ENCODE measurements around the gene ODAD4. TPM values are rescaled to one million over a fixed set of nuclear protein-coding genes. Genes with fewer than 3 reads are reported as not detected.

ODAD4 gene
- total and polyA plus RNA-seq, 4 donors, result 0.07 to 1.0 (median 0.23) TPM

DNA sequence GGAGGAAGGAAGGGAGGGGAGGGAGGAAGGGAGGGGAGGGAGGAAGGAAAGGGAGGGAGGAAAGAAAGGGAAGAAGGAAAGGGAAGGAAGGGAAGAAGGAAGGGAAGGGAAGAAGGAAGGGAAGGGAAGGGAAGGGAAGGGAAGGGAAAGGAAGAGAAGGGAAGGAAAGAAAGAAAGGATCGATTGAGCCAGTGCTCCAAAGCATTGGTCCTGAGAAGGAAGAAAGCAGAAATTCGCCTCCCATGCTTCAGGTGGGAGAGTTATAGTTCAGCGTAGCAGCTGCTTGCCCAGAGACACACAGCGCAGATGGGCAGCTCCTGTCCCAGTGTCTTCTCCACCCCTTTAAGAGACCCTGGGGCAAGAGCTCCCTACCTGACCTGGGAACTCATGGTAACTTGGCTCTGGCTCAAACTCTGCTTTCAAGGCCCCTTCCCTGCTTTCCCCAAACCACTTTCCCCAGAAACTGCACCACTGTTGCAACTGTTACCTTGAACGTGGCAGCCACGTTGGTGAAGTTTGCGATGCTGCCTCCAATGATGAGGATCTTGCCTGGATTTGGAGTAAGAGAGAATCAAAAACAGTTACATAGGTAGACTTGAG is 26.1 kb upstream of the ODAD4 start:
- peaks cover 9 to 65% (median 36%) of the 10 kb centered on the region in 4 donors for H3K36me3 ChIP-seq (ENCODE audit: control insufficient read depth in 4 of 4, insufficient read depth in 3 of 4, low read depth in 1 of 4, low read length in 3 of 4)
- TF ChIP-seq GABPA (IDR thresholded peaks at IDR 0.05 in 1 of 2, conservative IDR thresholded peaks at IDR 0.05 in 1 of 2) (no peak), RXRA (IDR thresholded peaks at IDR 0.05) (no peak), CTCF (IDR thresholded peaks at IDR 0.05; ENCODE audit: low read depth, low read length, missing input control) (no peak), EGR1 (IDR thresholded peaks at IDR 0.05; ENCODE audit: low read depth in 2 of 2) (no peak), TAF1 (conservative IDR thresholded peaks at IDR 0.05) (no peak), RAD21 (IDR thresholded peaks at IDR 0.05) (no peak), HNF4A (conservative IDR thresholded peaks at IDR 0.05) (no peak), SP1 (IDR thresholded peaks at IDR 0.05) (no peak), FOXA2 (IDR thresholded peaks at IDR 0.05) (no peak), HNF4G (IDR thresholded peaks at IDR 0.05) (no peak)
- TF ChIP-seq, protein P1, sequence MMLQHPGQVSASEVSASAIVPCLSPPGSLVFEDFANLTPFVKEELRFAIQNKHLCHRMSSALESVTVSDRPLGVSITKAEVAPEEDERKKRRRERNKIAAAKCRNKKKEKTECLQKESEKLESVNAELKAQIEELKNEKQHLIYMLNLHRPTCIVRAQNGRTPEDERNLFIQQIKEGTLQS (IDR thresholded peaks at IDR 0.05), result no peak
- TF ChIP-seq, protein P2, sequence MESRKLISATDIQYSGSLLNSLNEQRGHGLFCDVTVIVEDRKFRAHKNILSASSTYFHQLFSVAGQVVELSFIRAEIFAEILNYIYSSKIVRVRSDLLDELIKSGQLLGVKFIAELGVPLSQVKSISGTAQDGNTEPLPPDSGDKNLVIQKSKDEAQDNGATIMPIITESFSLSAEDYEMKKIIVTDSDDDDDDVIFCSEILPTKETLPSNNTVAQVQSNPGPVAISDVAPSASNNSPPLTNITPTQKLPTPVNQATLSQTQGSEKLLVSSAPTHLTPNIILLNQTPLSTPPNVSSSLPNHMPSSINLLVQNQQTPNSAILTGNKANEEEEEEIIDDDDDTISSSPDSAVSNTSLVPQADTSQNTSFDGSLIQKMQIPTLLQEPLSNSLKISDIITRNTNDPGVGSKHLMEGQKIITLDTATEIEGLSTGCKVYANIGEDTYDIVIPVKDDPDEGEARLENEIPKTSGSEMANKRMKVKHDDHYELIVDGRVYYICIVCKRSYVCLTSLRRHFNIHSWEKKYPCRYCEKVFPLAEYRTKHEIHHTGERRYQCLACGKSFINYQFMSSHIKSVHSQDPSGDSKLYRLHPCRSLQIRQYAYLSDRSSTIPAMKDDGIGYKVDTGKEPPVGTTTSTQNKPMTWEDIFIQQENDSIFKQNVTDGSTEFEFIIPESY (IDR thresholded peaks at IDR 0.05), result no peak
- no peak overlapping the region for H3K9ac ChIP-seq (ENCODE audit: low read depth in 1 of 2, low read length in 2 of 2)
- WGBS, result 94% methylated on average over 7 of the region's 7 CpGs
- no peaks in the 10 kb centered on the region for H3K27me3 ChIP-seq (ENCODE audit: control insufficient read depth in 4 of 4, insufficient read depth in 4 of 4, low read length in 3 of 4)
- H3K4me3 ChIP-seq (ENCODE audit: low read depth in 1 of 3, low read length in 3 of 3), result no peak overlapping the region
- H3K27ac ChIP-seq (ENCODE audit: low read depth in 1 of 2, low read length in 2 of 2), result no peak overlapping the region
- no peak for DNase-seq (ENCODE audit: low spot score)
- H3K9me3 ChIP-seq (ENCODE audit: control insufficient read depth in 4 of 4, low read length in 3 of 4), result no peaks in the 10 kb centered on the region
- peaks cover 0 to 11% (median 4%) of the 10 kb centered on the region in 4 donors for H3K4me1 ChIP-seq (ENCODE audit: control insufficient read depth in 4 of 4, insufficient read depth in 4 of 4, low read length in 3 of 4)

DNA sequence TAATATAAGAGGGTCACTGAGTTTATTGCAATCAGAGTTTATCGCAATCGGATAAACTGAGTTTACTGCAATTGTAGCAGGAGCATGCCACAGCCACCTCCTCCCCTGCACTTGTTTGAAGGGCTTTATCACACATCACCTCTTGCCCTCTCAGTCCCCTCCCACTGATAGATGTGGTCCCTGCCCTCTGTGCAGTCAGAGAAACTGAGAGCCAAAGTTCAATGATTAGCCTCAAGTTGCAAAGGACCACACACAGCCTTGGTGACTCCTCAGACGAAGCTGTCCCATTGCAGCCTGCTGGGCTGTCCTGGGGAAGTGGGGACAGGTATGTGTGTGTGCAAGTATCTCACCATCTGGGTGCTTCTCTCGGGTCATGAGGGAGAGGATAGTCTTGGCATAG is 25.2 kb upstream of the ODAD4 start:
- no peak for DNase-seq (ENCODE audit: low spot score)

More for the DNA sequence above, 25.2 kb upstream of the ODAD4 start:
- Histone ChIP-seq H3K9me3 (ENCODE audit: control insufficient read depth in 4 of 4, low read length in 3 of 4) (no peaks in the 10 kb centered on the region), H3K4me3 (ENCODE audit: low read depth in 1 of 3, low read length in 3 of 3) (no peak overlapping the region), H3K9ac (ENCODE audit: low read depth in 1 of 2, low read length in 2 of 2) (no peak overlapping the region), H3K36me3 (ENCODE audit: control insufficient read depth in 4 of 4, insufficient read depth in 3 of 4, low read depth in 1 of 4, low read length in 3 of 4) (peaks cover 11 to 67% (median 42%) of the 10 kb centered on the region in 4 donors), H3K27me3 (ENCODE audit: control insufficient read depth in 4 of 4, insufficient read depth in 4 of 4, low read length in 3 of 4) (no peaks in the 10 kb centered on the region), H3K27ac (ENCODE audit: low read depth in 1 of 2, low read length in 2 of 2) (no peak overlapping the region), H3K4me1 (ENCODE audit: control insufficient read depth in 4 of 4, insufficient read depth in 4 of 4, low read length in 3 of 4) (peaks cover 0 to 11% (median 4%) of the 10 kb centered on the region in 4 donors)
- WGBS, result 93% methylated on average over 4 of the region's 4 CpGs
- TF ChIP-seq, protein P3, sequence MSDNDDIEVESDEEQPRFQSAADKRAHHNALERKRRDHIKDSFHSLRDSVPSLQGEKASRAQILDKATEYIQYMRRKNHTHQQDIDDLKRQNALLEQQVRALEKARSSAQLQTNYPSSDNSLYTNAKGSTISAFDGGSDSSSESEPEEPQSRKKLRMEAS (IDR thresholded peaks at IDR 0.05), result no peak
- TF ChIP-seq CTCF (IDR thresholded peaks at IDR 0.05; ENCODE audit: low read depth, low read length, missing input control) (no peak), FOXA1 (IDR thresholded peaks at IDR 0.05) (no peak), YY1 (IDR thresholded peaks at IDR 0.05) (no peak), REST (IDR thresholded peaks at IDR 0.05) (no peak), HNF4G (IDR thresholded peaks at IDR 0.05) (no peak), EGR1 (IDR thresholded peaks at IDR 0.05; ENCODE audit: low read depth in 2 of 2) (no peak), RXRA (IDR thresholded peaks at IDR 0.05) (no peak)
- TF ChIP-seq, protein P2 (IDR thresholded peaks at IDR 0.05), result no peak

Measured in liver (tissue), 9 donors.